Coronary artery (tissue), 2 donors: ENCODE data around the gene TMEM106B.

Source experiments
- DNase-seq: peaks from one replicate; pipeline ENCODE4 v3.0.0-alpha.2; 2017; ENCODE audit warnings: low spot score
- H3K27ac ChIP-seq, 2 donors: fragments of 200-600 bp; sonication (generic); one replicate each; pipeline ENCODE4 v1.5.1; 2016 to 2019
- H3K4me3 ChIP-seq: fragments of 200-600 bp; sonication (generic); 2 replicates; pipeline ENCODE4 v1.5.1; 2016; ENCODE audit warnings: mild to moderate bottlenecking, moderate library complexity
- CTCF ChIP-seq: fragments of 200-600 bp; sonication (generic); IDR thresholded peaks from one replicate; pipeline ENCODE4 v1.5.1; 2019; ENCODE audit warnings: antibody characterized with exemption

TMEM106B gene

GRCh38 chr7:12239806-12240205 is 28.7 kb downstream of the TMEM106B start:
- Histone ChIP-seq H3K27ac (no peak overlapping the region), H3K4me3 (no peak overlapping the region)
- TF ChIP-seq CTCF = no peak
- no peak for DNase-seq

GRCh38 chr7:12244129-12244528 is 33.0 kb downstream of the TMEM106B start:
- TF ChIP-seq CTCF = no peak
- no peak for DNase-seq
- no peak overlapping the region for H3K4me3 ChIP-seq
- H3K27ac ChIP-seq = no peak overlapping the region

GRCh38 chr7:12244694-12245093 is 33.6 kb downstream of the TMEM106B start:
- H3K27ac ChIP-seq = no peak overlapping the region
- no peak for TF ChIP-seq CTCF
- DNase-seq = no peak
- H3K4me3 ChIP-seq = no peak overlapping the region

GRCh38 chr7:12249706-12250105 is 38.6 kb downstream of the TMEM106B start:
- TF ChIP-seq CTCF = no peak
- Histone ChIP-seq H3K27ac (no peak overlapping the region), H3K4me3 (no peak overlapping the region)
- DNase-seq = no peak

- Histone ChIP-seq H3K27ac (no peak overlapping the region), H3K4me3 (no peak overlapping the region)
- TF ChIP-seq CTCF = no peak
- DNase-seq = no peak
These were observed 39.1 kb downstream of the TMEM106B start for GRCh38 chr7:12250232-12250631.

GRCh38 chr7:12256090-12256489 is 45.0 kb downstream of the TMEM106B start:
- DNase-seq = no peak
- no peak for TF ChIP-seq CTCF
- Histone ChIP-seq H3K27ac (no peak overlapping the region), H3K4me3 (no peak overlapping the region)

GRCh38 chr7:12257582-12257981 is 46.5 kb downstream of the TMEM106B start:
- TF ChIP-seq CTCF = no peak
- no peak for DNase-seq
- Histone ChIP-seq H3K27ac (no peak overlapping the region), H3K4me3 (peak overlapping the region; percentile 30)
